SK-N-SH treated with all-trans-retinoic acid at 6 μM for 48 hours (cell line): ENCODE measurements around the gene NCK2.

ENCODE experiments used
- ISL1 ChIP-seq: fragments of 250-450 bp; sonication (Bioruptor Pico); IDR thresholded peaks from 2 replicates; pipeline ENCODE4 v2.1.2; 2022; ENCODE audit warnings: mild to moderate bottlenecking, moderate library complexity
- RARB ChIP-seq: fragments of 250-450 bp; sonication (Bioruptor Pico); IDR thresholded peaks from 2 replicates; pipeline ENCODE4 v1.8.0; 2021; ENCODE audit warnings: mild to moderate bottlenecking, moderate library complexity
- SNAI2 ChIP-seq: fragments of 250-450 bp; sonication (Bioruptor Pico); IDR thresholded peaks from 2 replicates; pipeline ENCODE4 v1.5.0; 2020; ENCODE audit warnings: mild to moderate bottlenecking, moderate library complexity
- TOX ChIP-seq: fragments of 250-450 bp; sonication (Bioruptor Pico); IDR thresholded peaks from 2 replicates; pipeline ENCODE4 v1.8.0; 2021; ENCODE audit warnings: mild to moderate bottlenecking, moderate library complexity, borderline replicate concordance
- ZC3H10 ChIP-seq: fragments of 250-450 bp; sonication (Bioruptor Pico); IDR thresholded peaks from 2 replicates; pipeline ENCODE4 v1.5.1; 2021; ENCODE audit warnings: mild to moderate bottlenecking, moderate library complexity
- ZFP30 ChIP-seq: fragments of 450-650 bp; formaldehyde crosslinking; IDR thresholded peaks from 2 replicates; pipeline ENCODE4 v1.5.0; 2022; ENCODE audit warnings: mild to moderate bottlenecking, moderate library complexity
- ZNF565 ChIP-seq: fragments of 450-650 bp; formaldehyde crosslinking; conservative IDR thresholded peaks from 2 replicates; pipeline ENCODE4 v1.5.0; 2020; ENCODE audit warnings: low read depth, mild to moderate bottlenecking, moderate library complexity
- TF ChIP-seq, protein P1 (sequence below): fragments of 250-450 bp; sonication (Bioruptor Pico); IDR thresholded peaks from 2 replicates; pipeline ENCODE4 v1.5.1; 2021; ENCODE audit warnings: mild to moderate bottlenecking, moderate library complexity
- TF ChIP-seq, protein P2 (sequence below): fragments of 250-450 bp; sonication (Bioruptor Pico); IDR thresholded peaks from 2 replicates; pipeline ENCODE4 v1.5.1; 2020; ENCODE audit warnings: low read depth, mild to moderate bottlenecking, moderate library complexity

DNA sequence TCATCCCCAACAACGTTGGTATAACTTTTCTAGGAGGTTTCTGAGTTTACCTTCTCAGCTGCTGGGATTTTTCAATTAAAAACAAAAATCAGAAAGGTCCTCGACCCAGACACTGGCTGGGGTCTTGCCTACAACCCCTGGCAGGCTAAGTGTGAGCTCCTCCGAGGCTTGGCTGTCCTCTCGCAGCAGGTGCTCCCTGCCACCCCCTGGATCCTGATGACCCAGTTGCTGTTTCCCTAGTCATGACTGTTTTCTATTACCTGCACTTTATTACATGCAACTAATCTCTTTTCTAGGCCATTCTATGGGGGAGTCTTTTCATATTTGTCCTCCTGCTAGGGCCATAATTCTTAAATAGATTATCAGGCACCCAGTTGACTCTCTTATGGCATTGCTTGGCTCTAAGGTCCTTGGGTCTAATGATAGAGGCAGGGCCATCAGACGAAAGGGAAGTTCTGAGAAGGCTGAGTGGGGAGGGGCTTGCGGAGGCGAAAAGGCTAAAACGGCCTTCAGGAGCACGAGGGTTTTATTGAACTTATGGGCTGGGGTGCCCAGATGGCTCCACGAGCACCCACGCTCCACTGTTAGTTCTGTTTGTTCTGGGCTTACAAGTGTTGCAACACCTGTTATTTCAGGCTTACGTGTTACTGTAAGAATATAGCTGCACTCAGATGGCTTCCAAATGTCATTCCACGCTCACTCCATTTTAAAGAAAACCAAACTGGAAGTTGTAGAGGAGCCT lies 166.0 kb downstream of the NCK2 start:
- TF ChIP-seq SNAI2 = no peak
- TF ChIP-seq ZNF565 = no peak
- TF ChIP-seq RARB (CRISPR knock-in tag) = no peak
- no peak for TF ChIP-seq ZFP30 (CRISPR knock-in tag)
- TF ChIP-seq, protein P1, sequence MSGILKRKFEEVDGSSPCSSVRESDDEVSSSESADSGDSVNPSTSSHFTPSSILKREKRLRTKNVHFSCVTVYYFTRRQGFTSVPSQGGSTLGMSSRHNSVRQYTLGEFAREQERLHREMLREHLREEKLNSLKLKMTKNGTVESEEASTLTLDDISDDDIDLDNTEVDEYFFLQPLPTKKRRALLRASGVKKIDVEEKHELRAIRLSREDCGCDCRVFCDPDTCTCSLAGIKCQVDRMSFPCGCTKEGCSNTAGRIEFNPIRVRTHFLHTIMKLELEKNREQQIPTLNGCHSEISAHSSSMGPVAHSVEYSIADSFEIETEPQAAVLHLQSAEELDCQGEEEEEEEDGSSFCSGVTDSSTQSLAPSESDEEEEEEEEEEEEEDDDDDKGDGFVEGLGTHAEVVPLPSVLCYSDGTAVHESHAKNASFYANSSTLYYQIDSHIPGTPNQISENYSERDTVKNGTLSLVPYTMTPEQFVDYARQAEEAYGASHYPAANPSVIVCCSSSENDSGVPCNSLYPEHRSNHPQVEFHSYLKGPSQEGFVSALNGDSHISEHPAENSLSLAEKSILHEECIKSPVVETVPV (CRISPR knock-in tag) = no peak
- TF ChIP-seq, protein P2, sequence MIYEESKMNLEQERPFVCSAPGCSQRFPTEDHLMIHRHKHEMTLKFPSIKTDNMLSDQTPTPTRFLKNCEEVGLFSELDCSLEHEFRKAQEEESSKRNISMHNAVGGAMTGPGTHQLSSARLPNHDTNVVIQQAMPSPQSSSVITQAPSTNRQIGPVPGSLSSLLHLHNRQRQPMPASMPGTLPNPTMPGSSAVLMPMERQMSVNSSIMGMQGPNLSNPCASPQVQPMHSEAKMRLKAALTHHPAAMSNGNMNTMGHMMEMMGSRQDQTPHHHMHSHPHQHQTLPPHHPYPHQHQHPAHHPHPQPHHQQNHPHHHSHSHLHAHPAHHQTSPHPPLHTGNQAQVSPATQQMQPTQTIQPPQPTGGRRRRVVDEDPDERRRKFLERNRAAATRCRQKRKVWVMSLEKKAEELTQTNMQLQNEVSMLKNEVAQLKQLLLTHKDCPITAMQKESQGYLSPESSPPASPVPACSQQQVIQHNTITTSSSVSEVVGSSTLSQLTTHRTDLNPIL (CRISPR knock-in tag) = no peak
- TF ChIP-seq ZC3H10 = no peak
- no peak for TF ChIP-seq ISL1 (CRISPR knock-in tag)
- no peak for TF ChIP-seq TOX (CRISPR knock-in tag)
